ENCODE measurements around the gene PRR5. TPM values are rescaled to one million over a fixed set of nuclear protein-coding genes. Genes with fewer than 3 reads are reported as not detected.

The PRR5 gene
- polyA plus RNA-seq, 1 of the 3 experiments (the other 2 are of a cell fraction): 1.3 TPM

- H4K20me1 ChIP-seq (ENCODE audit: insufficient read depth): no peaks in the 10 kb centered on the region
- H3K4me3 ChIP-seq (ENCODE audit: low read depth in 2 of 2, low read length in 1 of 2): no peak overlapping the region
- no peaks in the 10 kb centered on the region for H3K9me2 ChIP-seq
- no peak overlapping the region for H3K27ac ChIP-seq (ENCODE audit: low read depth in 2 of 2, low read length in 1 of 2)
- no peaks in the 10 kb centered on the region for H3K27me3 ChIP-seq (ENCODE audit: insufficient read depth)
- no peaks in the 10 kb centered on the region for H3K36me3 ChIP-seq (replicated peaks in 1 of 2; ENCODE audit: control insufficient read depth in 1 of 2, insufficient read depth in 2 of 2, low read length in 1 of 2)
- no peak for TF ChIP-seq EP300 (IDR thresholded peaks at IDR 0.05; ENCODE audit: borderline replicate concordance in 1 of 2, low read depth in 1 of 2, low read length in 1 of 2)
- no peaks in the 10 kb centered on the region for H3K79me2 ChIP-seq (ENCODE audit: insufficient read depth)
- H3K4me1 ChIP-seq (ENCODE audit: control insufficient read depth in 1 of 2, insufficient read depth in 2 of 2, low read depth in 1 of 2, low read length in 1 of 2): peaks cover 0 to 8% of the 10 kb centered on the region in 2 experiments; a peak in 1 of 4 replicates
- H2AFZ ChIP-seq (ENCODE audit: low read depth): no peak overlapping the region
- DNase-seq: no peak
- H3K4me2 ChIP-seq: no peak overlapping the region
- 85% methylated on average over 7 of the region's 7 CpGs for whole genome bisulfite sequencing (ENCODE audit: low lambda C conversion rate)
- ChIA-PET POLR2A (no interaction called here), CTCF (interaction anchor here (1.0 to 24.0 kb wide), 3 partner anchors 14 to 30 kb away, joined by 3 to 642 read pairs (median 68); partner anchors contain the start of gene PRR5)
- no peaks in the 10 kb centered on the region for H3F3A ChIP-seq (replicated peaks; ENCODE audit: insufficient read depth)
- H3K9me3 ChIP-seq: no peaks in the 10 kb centered on the region
- no peak overlapping the region for H3K9ac ChIP-seq
Observed at GRCh38 chr22:44721213-44721612, 19.2 kb downstream of the PRR5 start.

GRCh38 chr22:44722611-44723010 is 20.6 kb downstream of the PRR5 start:
- POLR2A ChIA-PET: no interaction called here
- no peak overlapping the region for H3K4me2 ChIP-seq
- no peaks in the 10 kb centered on the region for H3K36me3 ChIP-seq (replicated peaks in 1 of 2; ENCODE audit: control insufficient read depth in 1 of 2, insufficient read depth in 2 of 2, low read length in 1 of 2)
- H4K20me1 ChIP-seq (ENCODE audit: insufficient read depth): no peaks in the 10 kb centered on the region
- H2AFZ ChIP-seq (ENCODE audit: low read depth): no peak overlapping the region
- DNase-seq: peak; percentile 8
- H3K27ac ChIP-seq (ENCODE audit: low read depth in 2 of 2, low read length in 1 of 2): no peak overlapping the region
- H3K4me1 ChIP-seq (ENCODE audit: control insufficient read depth in 1 of 2, insufficient read depth in 2 of 2, low read depth in 1 of 2, low read length in 1 of 2): peaks cover 0 to 8% of the 10 kb centered on the region in 2 experiments; a peak in 1 of 4 replicates
- no peaks in the 10 kb centered on the region for H3K9me2 ChIP-seq
- no peaks in the 10 kb centered on the region for H3K9me3 ChIP-seq
- H3K27me3 ChIP-seq (ENCODE audit: insufficient read depth): no peaks in the 10 kb centered on the region
- CTCF ChIA-PET: interaction anchor here (10.2 to 24.0 kb wide), 2 partner anchors 13 to 27 kb away, joined by 68 to 642 read pairs; partner anchors contain the start of gene PRR5
- WGBS (ENCODE audit: low lambda C conversion rate): 60% methylated on average over 2 of the region's 2 CpGs
- no peak for TF ChIP-seq FOSL2 (IDR thresholded peaks at IDR 0.05; ENCODE audit: borderline replicate concordance, low read depth)
- TF ChIP-seq, protein P1, sequence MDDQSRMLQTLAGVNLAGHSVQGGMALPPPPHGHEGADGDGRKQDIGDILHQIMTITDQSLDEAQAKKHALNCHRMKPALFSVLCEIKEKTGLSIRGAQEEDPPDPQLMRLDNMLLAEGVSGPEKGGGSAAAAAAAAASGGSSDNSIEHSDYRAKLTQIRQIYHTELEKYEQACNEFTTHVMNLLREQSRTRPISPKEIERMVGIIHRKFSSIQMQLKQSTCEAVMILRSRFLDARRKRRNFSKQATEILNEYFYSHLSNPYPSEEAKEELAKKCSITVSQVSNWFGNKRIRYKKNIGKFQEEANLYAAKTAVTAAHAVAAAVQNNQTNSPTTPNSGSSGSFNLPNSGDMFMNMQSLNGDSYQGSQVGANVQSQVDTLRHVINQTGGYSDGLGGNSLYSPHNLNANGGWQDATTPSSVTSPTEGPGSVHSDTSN (IDR thresholded peaks at IDR 0.05): no peak
- TF ChIP-seq USF2 (IDR thresholded peaks at IDR 0.05; ENCODE audit: borderline replicate concordance, low read depth, low read length): no peak
- TF ChIP-seq RCOR1 (IDR thresholded peaks at IDR 0.05; ENCODE audit: low read length): no peak
- TF ChIP-seq POLR2AphosphoS5 (IDR thresholded peaks at IDR 0.05; ENCODE audit: low read depth, low read length): no peak
- TF ChIP-seq EZH2phosphoT487 (IDR thresholded peaks at IDR 0.05; ENCODE audit: borderline replicate concordance, low read depth): no peak
- no peak for TF ChIP-seq RFX5 (IDR thresholded peaks at IDR 0.05; ENCODE audit: low read length)
- no peak overlapping the region for H3K9ac ChIP-seq
- H3F3A ChIP-seq (replicated peaks; ENCODE audit: insufficient read depth): no peaks in the 10 kb centered on the region
- H3K79me2 ChIP-seq (ENCODE audit: insufficient read depth): no peaks in the 10 kb centered on the region
- H3K4me3 ChIP-seq (ENCODE audit: low read depth in 2 of 2, low read length in 1 of 2): no peak overlapping the region

DNA sequence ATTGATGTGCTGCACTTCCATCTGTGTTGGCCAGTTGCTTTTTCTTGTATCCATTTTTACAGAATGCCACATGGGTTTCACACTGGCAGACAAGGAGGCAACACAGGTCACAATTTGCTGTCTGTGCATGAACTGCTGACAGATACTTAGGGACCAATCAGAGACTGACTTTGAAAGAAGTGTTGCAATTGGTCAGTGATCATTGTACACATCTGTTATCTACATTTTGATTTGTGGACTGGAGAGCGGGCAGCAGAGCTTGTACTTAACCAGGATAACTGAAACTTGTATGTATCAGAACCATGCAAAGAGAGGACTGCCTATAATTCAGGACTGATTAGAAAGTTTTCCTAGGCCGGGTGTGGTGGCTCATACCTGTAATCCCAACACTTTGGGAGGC is 21.8 kb downstream of the PRR5 start:
- Histone ChIP-seq H3K4me3 (ENCODE audit: low read depth in 2 of 2, low read length in 1 of 2) (no peak overlapping the region), H4K20me1 (ENCODE audit: insufficient read depth) (no peaks in the 10 kb centered on the region), H3F3A (replicated peaks; ENCODE audit: insufficient read depth) (no peaks in the 10 kb centered on the region), H2AFZ (ENCODE audit: low read depth) (no peak overlapping the region), H3K9me2 (no peaks in the 10 kb centered on the region), H3K36me3 (replicated peaks in 1 of 2; ENCODE audit: control insufficient read depth in 1 of 2, insufficient read depth in 2 of 2, low read length in 1 of 2) (no peaks in the 10 kb centered on the region), H3K27me3 (ENCODE audit: insufficient read depth) (no peaks in the 10 kb centered on the region), H3K9ac (no peak overlapping the region), H3K79me2 (ENCODE audit: insufficient read depth) (no peaks in the 10 kb centered on the region), H3K4me2 (no peak overlapping the region), H3K9me3 (no peaks in the 10 kb centered on the region), H3K27ac (ENCODE audit: low read depth in 2 of 2, low read length in 1 of 2) (no peak overlapping the region), H3K4me1 (ENCODE audit: control insufficient read depth in 1 of 2, insufficient read depth in 2 of 2, low read depth in 1 of 2, low read length in 1 of 2) (peaks cover 0 to 10% of the 10 kb centered on the region in 2 experiments; a peak in 1 of 4 replicates)
- WGBS (ENCODE audit: low lambda C conversion rate): 72% methylated on average over 2 of the region's 2 CpGs
- POLR2A ChIA-PET: no interaction called here
- CTCF ChIA-PET: interaction anchor here (10.2 to 24.0 kb wide), 2 partner anchors 11 to 28 kb away, joined by 68 to 642 read pairs; partner anchors contain the start of gene PRR5
- peak; percentile 61 for DNase-seq
- TF ChIP-seq CHD2 (IDR thresholded peaks at IDR 0.05; ENCODE audit: low read length, partially characterized antibody): no peak
- TF ChIP-seq ZBTB33 (IDR thresholded peaks at IDR 0.05; ENCODE audit: borderline replicate concordance, low read depth): no peak
- TF ChIP-seq SIN3A (IDR thresholded peaks at IDR 0.05; ENCODE audit: borderline replicate concordance, low read depth, low read length): no peak
- TF ChIP-seq SMC3 (IDR thresholded peaks at IDR 0.05; ENCODE audit: low read depth, low read length): no peak
- no peak for TF ChIP-seq RFX5 (IDR thresholded peaks at IDR 0.05; ENCODE audit: low read length)
- TF ChIP-seq FOSL2 (IDR thresholded peaks at IDR 0.05; ENCODE audit: borderline replicate concordance, low read depth): no peak
- no peak for TF ChIP-seq RXRA (IDR thresholded peaks at IDR 0.05; ENCODE audit: borderline replicate concordance, low read depth)
- TF ChIP-seq FOXM1 (IDR thresholded peaks at IDR 0.05; ENCODE audit: low read depth): no peak
